ENCODE measurements around the gene PRDM7.

- no peak for TF ChIP-seq CTCF (IDR thresholded peaks at IDR 0.05)
- TF ChIP-seq POLR2A (IDR thresholded peaks at IDR 0.05), result no peak
Measured at GRCh38 chr16:90083139-90083538, 6.0 kb upstream of the PRDM7 start.

Data from esophagus squamous epithelium (tissue), 4 donors.